Endothelial cell (in vitro differentiated cells): ENCODE data around the gene EWSR1. TPM values are rescaled to one million over a fixed set of nuclear protein-coding genes. Genes with fewer than 3 reads are reported as not detected.
A peak's percentile ranks its signal among the peaks of the same experiment; 100 is the strongest.

Experiments
- DNase-seq: peaks from one replicate; pipeline ENCODE4 v3.0.0; 2021; ENCODE audit warnings: low spot score
- H3K27ac Mint-ChIP-seq: one replicate; pipeline ENCODE4 v1.8.0; 2021; ENCODE audit warnings: mixed read lengths, inconsistent platforms; ENCODE audit not compliant: unreplicated experiment
- H3K27me3 Mint-ChIP-seq: one replicate; pipeline ENCODE4 v1.8.0; 2021; ENCODE audit warnings: mild to moderate bottlenecking, moderate library complexity, mixed read lengths, inconsistent platforms; ENCODE audit not compliant: unreplicated experiment
- H3K36me3 Mint-ChIP-seq: one replicate; pipeline ENCODE4 v1.8.0; 2021; ENCODE audit warnings: mild to moderate bottlenecking, low read depth, mixed read lengths, inconsistent platforms; ENCODE audit not compliant: unreplicated experiment
- H3K4me1 Mint-ChIP-seq: one replicate; pipeline ENCODE4 v1.8.0; 2021; ENCODE audit warnings: mild to moderate bottlenecking, mixed read lengths, inconsistent platforms; ENCODE audit not compliant: unreplicated experiment
- H3K4me3 Mint-ChIP-seq: one replicate; pipeline ENCODE4 v1.8.0; 2021; ENCODE audit warnings: mild to moderate bottlenecking, mixed read lengths, inconsistent platforms; ENCODE audit not compliant: unreplicated experiment
- H3K9me3 Mint-ChIP-seq: one replicate; pipeline ENCODE4 v1.8.0; 2021; ENCODE audit warnings: mixed read lengths, inconsistent platforms; ENCODE audit not compliant: unreplicated experiment
- CTCF ChIP-seq: fragments of 200-600 bp; sonication (generic); IDR thresholded peaks from one replicate; pipeline ENCODE4 v1.5.0; 2021; ENCODE audit warnings: antibody characterized with exemption; ENCODE audit not compliant: unreplicated experiment
- total RNA-seq: library from RNA; stranded (reverse); fragmentation: NEBNext Ultra II Directional; extraction: Animal tissue kit (Norgen Biotek cat#: 25700); gene quantifications from one replicate; pipeline ENCODE4 v1.2.1, GENCODE V29; 2021; ENCODE audit not compliant: unreplicated experiment

Gene EWSR1
- total RNA-seq, 1 donor from 2014 or later, result 307 TPM

GRCh38 chr22:29224121-29224858 lies 43.8 kb upstream of the EWSR1 start:
- DNase-seq, result no peak
- Mint-ChIP-seq H3K36me3 (no peaks in the 10 kb centered on the region), H3K9me3 (no peaks in the 10 kb centered on the region), H3K4me1 (no peaks in the 10 kb centered on the region), H3K27me3 (peaks cover 3% of the 10 kb centered on the region), H3K4me3 (no peak overlapping the region), H3K27ac (no peak overlapping the region)
- TF ChIP-seq CTCF, result no peak

GRCh38 chr22:29224859-29225410 lies 43.1 kb upstream of the EWSR1 start:
- Mint-ChIP-seq H3K4me3 (no peak overlapping the region), H3K4me1 (no peaks in the 10 kb centered on the region), H3K9me3 (no peaks in the 10 kb centered on the region), H3K27me3 (peaks cover 3% of the 10 kb centered on the region), H3K36me3 (no peaks in the 10 kb centered on the region), H3K27ac (no peak overlapping the region)
- DNase-seq, result no peak
- TF ChIP-seq CTCF, result no peak

- Mint-ChIP-seq H3K36me3 (no peaks in the 10 kb centered on the region), H3K27ac (peak overlapping the region; percentile 57), H3K27me3 (peaks cover 3% of the 10 kb centered on the region), H3K4me1 (no peaks in the 10 kb centered on the region), H3K4me3 (no peak overlapping the region), H3K9me3 (no peaks in the 10 kb centered on the region)
- no peak for DNase-seq
- no peak for TF ChIP-seq CTCF
Observed at GRCh38 chr22:29225422-29226090, 42.5 kb upstream of the EWSR1 start.

- TF ChIP-seq CTCF, result no peak
Observed at GRCh38 chr22:29226351-29226981, 41.6 kb upstream of the EWSR1 start.

More at GRCh38 chr22:29226351-29226981, 41.6 kb upstream of the EWSR1 start:
- DNase-seq, result no peak
- Mint-ChIP-seq H3K4me1 (no peaks in the 10 kb centered on the region), H3K36me3 (no peaks in the 10 kb centered on the region), H3K9me3 (no peaks in the 10 kb centered on the region), H3K4me3 (no peak overlapping the region), H3K27me3 (peaks cover 3% of the 10 kb centered on the region), H3K27ac (no peak overlapping the region)
